KMS-11 (cell line): Measurements from ENCODE around the gene PAX3.

Source experiments
- H2AFZ ChIP-seq: fragments of 200-600 bp; sonication (generic); 2 replicates; pipeline ENCODE4 v1.6.1; 2016; ENCODE audit warnings: antibody characterized with exemption, mixed run types, low read depth
- H3K27ac ChIP-seq: fragments of 200-600 bp; sonication (generic); 2 replicates; pipeline ENCODE4 v1.6.1; 2016; ENCODE audit warnings: mild to moderate bottlenecking, mixed run types
- H3K27me3 ChIP-seq: fragments of 200-600 bp; sonication (generic); 2 replicates; pipeline ENCODE4 v1.6.1; 2017; ENCODE audit warnings: mild to moderate bottlenecking, low read depth, mixed run types, moderate library complexity; ENCODE audit not compliant: insufficient read depth
- H3K36me3 ChIP-seq: fragments of 200-600 bp; sonication (generic); 2 replicates; pipeline ENCODE4 v1.6.1; 2017; ENCODE audit warnings: mild to moderate bottlenecking, mixed run types; ENCODE audit not compliant: insufficient read depth
- H3K4me1 ChIP-seq: fragments of 200-600 bp; sonication (generic); 2 replicates; pipeline ENCODE4 v1.6.1; 2016; ENCODE audit warnings: mild to moderate bottlenecking, low read depth, mixed run types; ENCODE audit not compliant: poor library complexity, severe bottlenecking
- H3K4me2 ChIP-seq: fragments of 200-600 bp; sonication (generic); 2 replicates; pipeline ENCODE4 v1.7.0; 2016; ENCODE audit warnings: mild to moderate bottlenecking, mixed run types
- H3K4me3 ChIP-seq: fragments of 200-600 bp; sonication (generic); IDR thresholded peaks from 2 replicates; pipeline ENCODE4 v1.6.1; 2017; ENCODE audit warnings: low read depth, low read length, mixed read lengths; ENCODE audit not compliant: insufficient read depth
- H3K79me2 ChIP-seq: fragments of 200-600 bp; sonication (generic); 2 replicates; pipeline ENCODE4 v1.6.1; 2016; ENCODE audit warnings: low read depth, mixed run types; ENCODE audit not compliant: insufficient read depth
- H3K9ac ChIP-seq: fragments of 200-600 bp; sonication (generic); 2 replicates; pipeline ENCODE4 v1.6.1; 2016; ENCODE audit warnings: mild to moderate bottlenecking, mixed run types
- H4K20me1 ChIP-seq: fragments of 200-600 bp; sonication (generic); 2 replicates; pipeline ENCODE4 v1.6.1; 2016; ENCODE audit warnings: mild to moderate bottlenecking, mixed run types; ENCODE audit not compliant: insufficient read depth
- CTCF ChIP-seq: fragments of 200-600 bp; sonication (generic); conservative IDR thresholded peaks from 2 replicates; pipeline ENCODE4 v1.6.1; 2017; ENCODE audit warnings: low read depth, mild to moderate bottlenecking, antibody characterized with exemption, low read length, moderate library complexity, mixed read lengths

Gene PAX3

GRCh38 chr2:222292149-222293134 is 6.4 kb downstream of the PAX3 start:
- H3K4me2 ChIP-seq, result no peak overlapping the region

GRCh38 chr2:222291485-222291841 is 7.3 kb downstream of the PAX3 start:
- no peaks in the 10 kb centered on the region for H3K27me3 ChIP-seq
- no peak overlapping the region for H3K9ac ChIP-seq
- H3K36me3 ChIP-seq, result no peaks in the 10 kb centered on the region
- H3K4me1 ChIP-seq, result no peaks in the 10 kb centered on the region
- H2AFZ ChIP-seq, result no peak overlapping the region
- no peak overlapping the region for H3K27ac ChIP-seq
- H4K20me1 ChIP-seq, result no peaks in the 10 kb centered on the region
- no peaks in the 10 kb centered on the region for H3K79me2 ChIP-seq
- TF ChIP-seq CTCF, result no peak
- H3K4me3 ChIP-seq, result no peak overlapping the region
- H3K4me2 ChIP-seq, result no peak overlapping the region

More at GRCh38 chr2:222292149-222293134, 6.4 kb downstream of the PAX3 start:
- no peak for TF ChIP-seq CTCF
- no peak overlapping the region for H3K9ac ChIP-seq
- H4K20me1 ChIP-seq, result no peaks in the 10 kb centered on the region
- H3K79me2 ChIP-seq, result no peaks in the 10 kb centered on the region
- no peaks in the 10 kb centered on the region for H3K36me3 ChIP-seq
- no peak overlapping the region for H3K4me3 ChIP-seq
- no peak overlapping the region for H3K27ac ChIP-seq
- H2AFZ ChIP-seq, result no peak overlapping the region
- H3K27me3 ChIP-seq, result no peaks in the 10 kb centered on the region
- H3K4me1 ChIP-seq, result no peaks in the 10 kb centered on the region

- no peaks in the 10 kb centered on the region for H3K36me3 ChIP-seq
- H3K4me3 ChIP-seq, result no peak overlapping the region
- H3K9ac ChIP-seq, result no peak overlapping the region
- H4K20me1 ChIP-seq, result no peaks in the 10 kb centered on the region
- no peak overlapping the region for H3K27ac ChIP-seq
- H2AFZ ChIP-seq, result no peak overlapping the region
- H3K4me1 ChIP-seq, result no peaks in the 10 kb centered on the region
- H3K27me3 ChIP-seq, result no peaks in the 10 kb centered on the region
- TF ChIP-seq CTCF, result no peak
- no peak overlapping the region for H3K4me2 ChIP-seq
- H3K79me2 ChIP-seq, result no peaks in the 10 kb centered on the region
Observed at GRCh38 chr2:222290736-222291484, 7.9 kb downstream of the PAX3 start.

GRCh38 chr2:222290401-222290735 is 8.4 kb downstream of the PAX3 start:
- Histone ChIP-seq H3K36me3 (no peaks in the 10 kb centered on the region), H3K4me3 (no peak overlapping the region), H3K79me2 (no peaks in the 10 kb centered on the region), H4K20me1 (no peaks in the 10 kb centered on the region), H3K4me1 (no peaks in the 10 kb centered on the region), H3K27ac (no peak overlapping the region), H3K4me2 (no peak overlapping the region), H3K9ac (no peak overlapping the region), H3K27me3 (no peaks in the 10 kb centered on the region), H2AFZ (no peak overlapping the region)
- no peak for TF ChIP-seq CTCF
